GM12878 (cell line): ENCODE data around the gene CTNNA3. TPM values are rescaled to one million over a fixed set of nuclear protein-coding genes. Genes with fewer than 3 reads are reported as not detected.

ENCODE experiments used
- ATAC-seq: fragments of 200-7000 bp; cut with Tn5 transposase; 3 replicates; pipeline ENCODE4 v1.9.1; 2020; ENCODE audit warnings: mild to moderate bottlenecking, moderate library complexity
- BruUV-seq: library from RNA; stranded (reverse); fragments of 400-500 nt; replicated peaks from 2 replicates; lab custom pipeline; 2021; lab: Mats Ljungman, UMichigan
- CTCF ChIA-PET: fragments of 300-600 bp; sonication (Branson Sonifier 250); formaldehyde crosslinking; extraction: SDS; loops from one replicate; lab custom pipeline; 2021; ENCODE audit warnings: inconsistent platforms; lab: Yijun Ruan, JAX
- POLR2A ChIA-PET: fragments of 350-600 bp; formaldehyde crosslinking; extraction: SDS; loops from one replicate; lab custom pipeline; 2021; ENCODE audit warnings: inconsistent platforms; lab: Charles Lee
- RAD21 ChIA-PET: fragments of 300-600 bp; sonication (Branson Sonifier 250); formaldehyde crosslinking; loops from one replicate; lab custom pipeline; 2023; ENCODE audit warnings: antibody characterized with exemption; ENCODE audit not compliant: unreplicated experiment; lab: Charles Lee
- SMC1A ChIA-PET: fragments of 300-600 bp; sonication (Branson Sonifier 250); formaldehyde crosslinking; loops from one replicate; lab custom pipeline; 2023; ENCODE audit not compliant: unreplicated experiment, uncharacterized antibody; lab: Charles Lee
- DNase-seq: peaks from one replicate; pipeline ENCODE4 v3.0.0-alpha.2; 2011; ENCODE audit warnings: low read depth, low spot score
- FAIRE-seq: peaks from 3 replicates; lab custom pipeline; 2011; peaks lifted over from hg19 to GRCh38; lab: Jason Lieb, UNC
- H2AFZ ChIP-seq: 2 replicates; pipeline ENCODE4 v1.6.0; 2011; ENCODE audit warnings: low read depth, low read length, control low read depth; ENCODE audit not compliant: control insufficient read depth
- H3K27ac ChIP-seq: 2 replicates; pipeline ENCODE4 v1.5.1; 2011; ENCODE audit warnings: control low read depth; ENCODE audit not compliant: control insufficient read depth, insufficient read depth
- H3K27me3 ChIP-seq, 2 experiments: replicated peaks in 1 of 2; 2 replicates each; pipeline versions ENCODE4 v1.6.0 to v1.6.1; 2011; ENCODE audit warnings: low read length in 1 of 2; ENCODE audit not compliant: control insufficient read depth in 2 of 2, insufficient read depth in 2 of 2
- H3K36me3 ChIP-seq, 2 experiments: 2 replicates each; pipeline ENCODE4 v1.5.1; 2011; ENCODE audit warnings: low read length in 1 of 2; ENCODE audit not compliant: control insufficient read depth in 2 of 2, insufficient read depth in 2 of 2
- H3K4me1 ChIP-seq: 2 replicates; pipeline ENCODE4 v1.6.1; 2011; ENCODE audit warnings: mild to moderate bottlenecking, low read length, moderate library complexity, mixed read lengths; ENCODE audit not compliant: control insufficient read depth, insufficient read depth
- H3K4me2 ChIP-seq: 2 replicates; pipeline ENCODE4 v1.6.0; 2011; ENCODE audit warnings: control low read depth; ENCODE audit not compliant: control insufficient read depth, insufficient read depth
- H3K4me3 ChIP-seq: fragments of 200-600 bp; sonication (generic); 2 replicates; pipeline ENCODE4 v1.5.1; 2016
- H3K79me2 ChIP-seq: 2 replicates; pipeline ENCODE4 v1.6.0; 2011; ENCODE audit warnings: low read length; ENCODE audit not compliant: control insufficient read depth, insufficient read depth
- H3K9ac ChIP-seq: 2 replicates; pipeline ENCODE4 v1.8.0; 2011; ENCODE audit warnings: low read length, control low read depth, mixed read lengths; ENCODE audit not compliant: control insufficient read depth, insufficient read depth
- H3K9me3 ChIP-seq: replicated peaks from 3 replicates; pipeline ENCODE4 v1.5.1; 2011; ENCODE audit warnings: mild to moderate bottlenecking, low read length; ENCODE audit not compliant: control insufficient read depth, insufficient read depth
- H4K20me1 ChIP-seq: 2 replicates; pipeline ENCODE4 v1.6.0; 2011; ENCODE audit not compliant: control insufficient read depth, insufficient read depth
- MEF2A ChIP-seq: IDR thresholded peaks from 2 replicates; pipeline ENCODE4 v1.6.1; 2011; ENCODE audit warnings: low read depth, mild to moderate bottlenecking, low read length, moderate library complexity; ENCODE audit not compliant: insufficient read depth
- SMAD5 ChIP-seq: IDR thresholded peaks from 2 replicates; pipeline ENCODE4 v1.6.1; 2016; ENCODE audit warnings: antibody characterized with exemption, low read depth
- WGBS: methylation state at CpG from one replicate; pipeline ENCODE4 v1.1.6; 2016; ENCODE audit warnings: low lambda C conversion rate; ENCODE audit not compliant: insufficient replicate concordance, insufficient coverage; ENCODE audit errors: missing lambda C conversion rate; 5-methylcytosine and 5-hydroxymethylcytosine counted together
- in situ Hi-C: fragments of 300-500 bp; cut with MboI; formaldehyde crosslinking; loops from 9 replicates; pipeline ENCODE4 v1.14.3; 2018; ENCODE audit warnings: mixed read lengths
- intact Hi-C: fragments of 100-400 bp; cut with micrococcal nuclease; formaldehyde crosslinking; loops from one replicate; pipeline ENCODE4 v1.14.2; 2022; ENCODE audit not compliant: unreplicated experiment
- polyA plus RNA-seq, 11 experiments: library from polyadenylated mRNA; depleted of rRNA in 4 of 11; unstranded in 6 of 11; stranded (reverse) in 5 of 11; fragments of >200 nt; fragmentation: Nextera tagmentation in 4 of 11; fragmentation: Illumina TruSeq in 1 of 11; extraction: Ambion mirVana in 4 of 11; extraction: Trizol in 1 of 11; gene quantifications; 1 replicate in 1 of 11; 2 replicates in 10 of 11; pipeline versions ENCODE4 v1.2.1 to v1.2.3, GENCODE V29; 2011 to 2016; ENCODE audit warnings: inconsistent platforms in 2 of 11, missing spikeins in 2 of 11, low read depth in 1 of 11
- total RNA-seq, 4 experiments: library from RNA; depleted of rRNA in 3 of 4; stranded (reverse); fragments of >200 nt in 3 of 4; fragmentation: Illumina TruSeq in 1 of 4; extraction: Trizol in 1 of 4; gene quantifications; 2 replicates each; pipeline versions ENCODE4 v1.2.1 to v1.2.3, GENCODE V29; 2013 to 2021
- TF ChIP-seq, protein P1 (sequence below): fragments of 450-650 bp; IDR thresholded peaks from 2 replicates; pipeline ENCODE4 v1.6.1; 2016; ENCODE audit warnings: mild to moderate bottlenecking

Gene CTNNA3
- total and polyA plus RNA-seq, 10 of the 15 experiments (the other 5 are each of a cell fraction or from before 2014, with no cell fraction given), result under 0.01 to 4.5 (median 0.22) TPM; not detected in 2

DNA sequence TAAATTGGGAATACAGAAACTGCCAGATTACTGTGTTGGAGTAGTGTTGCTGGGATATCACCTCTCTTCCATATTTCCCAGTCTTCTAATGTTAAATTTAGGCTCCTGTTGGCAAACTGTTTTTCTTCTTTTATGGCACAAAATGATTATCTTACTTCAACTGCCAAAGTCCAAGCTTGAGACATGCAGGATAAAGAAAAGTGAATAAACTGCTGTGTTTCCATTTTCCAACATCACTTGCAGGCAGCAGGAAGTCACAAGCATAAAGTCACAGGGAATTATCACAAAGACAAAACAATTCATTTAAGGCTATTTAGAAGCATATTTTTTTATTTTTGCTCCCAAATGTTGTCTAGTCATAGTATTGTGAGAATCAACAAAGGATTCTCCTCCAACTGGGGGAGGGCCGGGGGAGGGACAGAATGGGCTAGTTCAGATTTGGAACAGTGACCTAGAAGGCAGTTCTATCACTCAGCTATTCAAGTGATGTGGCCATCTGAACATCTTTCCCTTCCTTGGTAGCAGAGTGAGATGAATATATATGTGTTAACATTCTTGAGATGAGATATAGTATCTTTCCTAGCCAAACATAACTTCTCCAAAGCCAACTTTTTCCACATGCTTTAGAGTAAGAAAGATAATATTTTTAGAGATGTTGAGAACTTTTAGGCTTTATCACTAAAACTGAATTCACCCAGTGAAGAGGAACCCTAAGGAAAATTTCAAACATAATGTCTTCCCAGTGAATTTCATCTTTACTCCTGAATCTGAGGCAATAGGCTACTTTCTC lies 364.7 kb downstream of the CTNNA3 start:
- ChIA-PET CTCF (interaction anchor here (1.4 kb wide), 1 partner anchor 300 kb away, joined by 3 read pairs; no protein-coding TSS in a partner anchor), POLR2A (no interaction called here), RAD21 (no interaction called here), SMC1A (interaction anchor here (1.0 to 1.4 kb wide), 2 partner anchors 12 to 44 kb away, joined by 5 read pairs; no protein-coding TSS in a partner anchor)
- no peak for ATAC-seq
- H3K4me1 ChIP-seq, result no peaks in the 10 kb centered on the region
- in situ Hi-C loops (no loop called here), intact Hi-C loops (no loop called here)
- no peak overlapping the region for H3K4me2 ChIP-seq
- no peak for DNase-seq
- H2AFZ ChIP-seq, result no peak overlapping the region
- BruUV-seq, result no TSS peak
- H3K36me3 ChIP-seq, result no peaks in the 10 kb centered on the region
- no peak for FAIRE-seq
- TF ChIP-seq SMAD5 (no peak), MEF2A (no peak)
- TF ChIP-seq, protein P1, sequence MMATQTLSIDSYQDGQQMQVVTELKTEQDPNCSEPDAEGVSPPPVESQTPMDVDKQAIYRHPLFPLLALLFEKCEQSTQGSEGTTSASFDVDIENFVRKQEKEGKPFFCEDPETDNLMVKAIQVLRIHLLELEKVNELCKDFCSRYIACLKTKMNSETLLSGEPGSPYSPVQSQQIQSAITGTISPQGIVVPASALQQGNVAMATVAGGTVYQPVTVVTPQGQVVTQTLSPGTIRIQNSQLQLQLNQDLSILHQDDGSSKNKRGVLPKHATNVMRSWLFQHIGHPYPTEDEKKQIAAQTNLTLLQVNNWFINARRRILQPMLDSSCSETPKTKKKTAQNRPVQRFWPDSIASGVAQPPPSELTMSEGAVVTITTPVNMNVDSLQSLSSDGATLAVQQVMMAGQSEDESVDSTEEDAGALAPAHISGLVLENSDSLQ, result no peak
- H3K9me3 ChIP-seq, result no peaks in the 10 kb centered on the region
- H4K20me1 ChIP-seq, result no peaks in the 10 kb centered on the region
- H3K27me3 ChIP-seq, result no peaks in the 10 kb centered on the region
- H3K9ac ChIP-seq, result no peak overlapping the region
- no peaks in the 10 kb centered on the region for H3K79me2 ChIP-seq
- 0% methylated on average over 1 of the region's 1 CpG for WGBS
- H3K4me3 ChIP-seq, result no peak overlapping the region
- H3K27ac ChIP-seq, result no peak overlapping the region
